Measurements from ENCODE around the gene KLHL29. TPM values are rescaled to one million over a fixed set of nuclear protein-coding genes. Genes with fewer than 3 reads are reported as not detected.

Gene KLHL29
- total RNA-seq, 1 experiment from 2014 or later: 2.4 TPM

GRCh38 chr2:23595021-23595420 lies 210.0 kb downstream of the KLHL29 start:
- Histone ChIP-seq H3K14ac (ENCODE audit: insufficient read depth, low read length) (no peak overlapping the region), H3K79me1 (ENCODE audit: insufficient read depth, low read depth, low read length, poor library complexity, severe bottlenecking) (no peaks in the 10 kb centered on the region), H3T11ph (ENCODE audit: low read length) (no peak overlapping the region), H3K56ac (ENCODE audit: insufficient read length, low read depth, low read length) (no peak overlapping the region), H3K79me2 (ENCODE audit: insufficient read depth, low read length) (no peaks in the 10 kb centered on the region), H3K23ac (ENCODE audit: insufficient read length, low read depth, low read length) (no peak overlapping the region), H2BK5ac (ENCODE audit: insufficient read length, low read length) (no peak overlapping the region), H3K18ac (ENCODE audit: insufficient read length, low read depth, low read length) (no peak overlapping the region), H3K4ac (ENCODE audit: low read depth, low read length) (no peak overlapping the region), H4K91ac (ENCODE audit: insufficient read length, low read depth, low read length) (no peak overlapping the region), H2BK12ac (ENCODE audit: insufficient read length, low read depth, low read length) (no peak overlapping the region), H3K27me3 (ENCODE audit: insufficient read depth, low read length) (no peaks in the 10 kb centered on the region), H2BK15ac (ENCODE audit: low read depth, low read length) (no peak overlapping the region), H3K4me2 (ENCODE audit: insufficient read depth, insufficient read length, low read length) (no peak overlapping the region), H2AK5ac (ENCODE audit: insufficient read length, low read length) (no peak overlapping the region), H3K4me1 (ENCODE audit: insufficient read depth, low read length) (no peaks in the 10 kb centered on the region), H2BK120ac (ENCODE audit: low read depth, low read length, poor library complexity, severe bottlenecking) (no peak overlapping the region), H3K9ac (ENCODE audit: extremely low read depth, insufficient read length, low read length) (no peak overlapping the region), H3K9me3 (ENCODE audit: control insufficient read depth, low read depth, low read length) (no peaks in the 10 kb centered on the region), H4K8ac (replicated peaks; ENCODE audit: insufficient read length, low read depth, low read length) (no peak overlapping the region), H2BK20ac (ENCODE audit: low read depth, low read length, poor library complexity, severe bottlenecking) (no peak overlapping the region), H4K5ac (ENCODE audit: insufficient read length, low read depth, low read length) (no peak overlapping the region), H2AFZ (ENCODE audit: low read length) (no peak overlapping the region), H3K23me2 (ENCODE audit: insufficient read length, low read depth, low read length, poor library complexity, severe bottlenecking) (no peaks in the 10 kb centered on the region), H3K27ac (ENCODE audit: insufficient read length, low read depth, low read length) (no peak overlapping the region), H4K20me1 (ENCODE audit: control insufficient read depth, insufficient read depth, insufficient read length) (no peaks in the 10 kb centered on the region)
- Mint-ChIP-seq H3K36me3 (ENCODE audit: insufficient read depth in 1 of 3, low read depth in 3 of 3) (no peaks in the 10 kb centered on the region), H3K27me3 (ENCODE audit: low read depth) (no peaks in the 10 kb centered on the region), H3K4me1 (peaks cover 15 to 22% of the 10 kb centered on the region in 2 experiments), H3K27ac (no peak overlapping the region), H3K9me3 (no peaks in the 10 kb centered on the region), H3K4me3 (no peak overlapping the region)
- no peak for DNase-seq
- TF ChIP-seq CTCF (conservative IDR thresholded peaks at IDR 0.05): no peak
- WGBS (ENCODE audit: extremely low coverage, insufficient read length, low lambda C conversion rate): no CpG with 5 or more reads among the region's 7 CpGs
